Femur (tissue), 1 donor: Measurements from ENCODE around the gene COL18A1.

Experiments used
- DNase-seq: peaks from one replicate; pipeline ENCODE4 v3.0.0-alpha.2; 2017

The COL18A1 gene

DNA sequence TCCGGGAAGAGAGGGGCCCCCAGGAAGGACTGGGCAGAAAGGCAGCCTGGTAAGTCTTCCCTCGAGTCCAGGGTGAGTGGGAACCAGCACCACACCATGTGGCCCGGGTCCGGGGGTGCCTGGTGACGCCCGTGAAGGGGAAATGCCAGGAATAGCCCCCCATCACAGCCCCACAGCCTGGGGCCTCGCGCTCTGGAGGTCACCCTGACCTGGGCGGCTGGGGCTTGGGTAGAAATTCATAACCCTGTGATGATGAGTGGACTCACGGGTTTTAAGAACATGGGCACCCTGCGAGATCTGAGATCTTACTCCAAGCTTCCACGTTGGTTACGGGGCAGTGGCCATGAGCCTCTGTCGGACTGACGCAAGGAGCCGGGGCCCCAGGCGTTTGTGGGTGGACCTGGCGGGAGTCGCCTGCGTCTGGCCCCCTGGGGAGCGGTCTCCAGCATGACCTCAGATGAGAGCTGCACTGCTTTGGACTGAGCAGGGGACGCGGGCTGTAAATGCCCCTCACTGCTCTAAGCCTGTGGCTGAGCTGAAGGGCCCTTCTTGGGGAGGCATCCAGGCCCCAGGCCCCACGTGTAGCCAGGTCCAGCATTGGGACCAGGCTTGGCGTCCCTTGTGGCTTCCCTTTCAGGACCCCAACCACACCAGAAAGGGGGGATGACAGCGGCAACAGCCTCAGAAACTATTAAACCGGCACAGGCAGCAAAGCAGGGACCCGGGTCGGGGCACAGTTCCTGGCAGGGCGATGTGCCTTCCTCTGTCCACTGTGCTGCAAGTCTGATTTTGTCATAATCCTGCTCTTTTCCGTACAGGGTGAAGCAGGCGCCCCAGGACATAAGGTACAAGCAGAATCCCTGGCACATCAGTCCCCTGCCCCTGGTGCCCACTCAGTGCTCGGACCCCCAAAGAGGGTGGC lies 77.3 kb downstream of the COL18A1 start:
- no peak for DNase-seq

DNA sequence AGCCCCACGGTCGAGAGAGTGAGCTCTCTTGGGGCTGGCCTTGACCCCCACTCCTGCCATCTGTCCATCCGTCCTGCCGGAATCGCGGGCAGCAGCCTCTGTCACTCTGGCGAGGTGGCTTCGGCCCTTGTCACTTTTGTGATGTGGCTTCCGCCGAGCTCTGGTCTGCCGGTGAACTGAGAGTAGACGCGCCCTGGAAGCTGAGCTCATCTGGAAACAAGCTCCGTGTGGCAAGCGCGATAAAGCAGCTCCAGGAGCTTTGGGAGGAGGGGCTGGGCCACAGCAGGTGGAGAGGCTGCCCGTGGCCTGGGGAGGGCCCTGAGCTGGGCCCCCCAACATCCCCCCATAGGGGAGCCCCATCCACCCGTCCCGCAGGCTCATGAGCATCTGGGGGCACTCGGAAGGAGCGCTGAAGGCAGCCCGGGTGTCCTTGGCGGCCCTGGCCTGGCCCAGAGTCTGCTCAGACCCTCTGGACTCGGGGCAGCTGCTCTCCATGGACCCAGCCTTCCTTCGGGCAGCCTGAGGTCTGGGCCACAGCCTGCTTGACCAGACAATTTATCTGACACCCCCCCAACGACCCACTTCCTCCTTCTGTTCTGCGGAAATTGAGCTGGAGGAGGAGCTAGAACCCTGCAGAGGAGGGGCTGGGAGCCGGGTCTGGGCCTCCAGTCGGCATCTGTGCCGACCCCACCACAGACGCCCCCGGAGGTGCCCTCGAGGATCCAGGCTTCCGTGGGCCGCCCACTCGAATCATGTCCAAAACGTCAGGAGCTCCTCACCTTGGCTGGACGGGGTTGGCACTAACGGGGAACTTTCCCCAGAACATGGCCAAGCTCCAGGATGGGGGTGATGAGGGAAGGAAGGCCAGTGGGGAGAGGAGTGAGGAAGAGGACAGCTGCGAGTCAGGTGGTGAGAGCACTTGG lies 78.2 kb downstream of the COL18A1 start:
- no peak for DNase-seq

DNA sequence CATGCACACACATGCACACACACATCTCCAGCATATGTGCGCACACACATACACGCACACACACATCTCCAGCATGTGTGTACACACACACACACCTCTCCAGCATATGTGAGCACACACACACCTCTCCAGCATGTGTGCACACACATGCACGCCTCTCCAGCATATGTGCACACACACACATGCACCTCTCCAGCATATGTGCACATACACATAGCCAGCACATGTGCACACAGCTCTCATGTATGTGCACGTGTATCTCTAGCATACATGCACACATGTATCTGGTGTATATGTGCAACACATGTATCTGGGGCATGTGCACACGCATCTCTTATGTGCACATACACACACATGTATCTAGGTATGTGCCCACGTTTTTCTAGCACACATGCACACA lies 79.4 kb downstream of the COL18A1 start:
- DNase-seq = no peak

DNA sequence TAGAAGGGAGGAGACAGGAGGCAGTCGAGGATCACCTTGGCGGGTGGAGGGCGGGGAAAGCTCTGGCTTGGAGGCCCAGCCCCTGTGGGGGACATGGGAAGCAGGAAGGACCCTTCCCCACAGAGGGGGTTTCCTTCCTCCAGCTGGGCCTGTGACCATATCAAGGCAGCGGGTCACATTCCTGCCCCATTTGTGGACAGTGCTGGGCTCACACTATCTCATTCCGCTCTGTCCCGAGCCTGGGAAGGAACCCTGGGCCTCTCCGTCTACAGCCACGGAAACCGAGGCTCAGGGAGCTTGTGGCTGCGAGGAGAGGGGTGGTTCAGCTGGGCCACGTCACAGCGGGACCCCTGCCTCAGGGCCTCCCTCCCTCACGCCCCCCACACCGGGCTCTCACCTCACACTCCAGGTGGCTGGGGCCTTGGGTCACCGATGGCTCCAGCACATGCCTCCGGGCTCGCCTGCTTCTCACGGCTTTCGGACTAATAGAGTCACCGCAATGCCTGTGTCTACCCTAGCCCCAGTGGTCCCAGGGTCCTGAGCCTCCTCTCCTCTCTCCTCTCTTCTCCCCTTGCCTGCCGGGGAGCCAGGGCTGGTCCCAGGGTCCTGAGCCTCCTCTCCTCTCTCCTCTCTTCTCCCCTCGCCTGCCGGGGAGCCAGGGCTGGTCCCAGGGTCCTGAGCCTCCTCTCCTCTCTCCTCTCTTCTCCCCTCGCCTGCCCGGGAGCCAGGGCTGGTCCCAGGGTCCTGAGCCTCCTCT lies 80.9 kb downstream of the COL18A1 start:
- no peak for DNase-seq

DNA sequence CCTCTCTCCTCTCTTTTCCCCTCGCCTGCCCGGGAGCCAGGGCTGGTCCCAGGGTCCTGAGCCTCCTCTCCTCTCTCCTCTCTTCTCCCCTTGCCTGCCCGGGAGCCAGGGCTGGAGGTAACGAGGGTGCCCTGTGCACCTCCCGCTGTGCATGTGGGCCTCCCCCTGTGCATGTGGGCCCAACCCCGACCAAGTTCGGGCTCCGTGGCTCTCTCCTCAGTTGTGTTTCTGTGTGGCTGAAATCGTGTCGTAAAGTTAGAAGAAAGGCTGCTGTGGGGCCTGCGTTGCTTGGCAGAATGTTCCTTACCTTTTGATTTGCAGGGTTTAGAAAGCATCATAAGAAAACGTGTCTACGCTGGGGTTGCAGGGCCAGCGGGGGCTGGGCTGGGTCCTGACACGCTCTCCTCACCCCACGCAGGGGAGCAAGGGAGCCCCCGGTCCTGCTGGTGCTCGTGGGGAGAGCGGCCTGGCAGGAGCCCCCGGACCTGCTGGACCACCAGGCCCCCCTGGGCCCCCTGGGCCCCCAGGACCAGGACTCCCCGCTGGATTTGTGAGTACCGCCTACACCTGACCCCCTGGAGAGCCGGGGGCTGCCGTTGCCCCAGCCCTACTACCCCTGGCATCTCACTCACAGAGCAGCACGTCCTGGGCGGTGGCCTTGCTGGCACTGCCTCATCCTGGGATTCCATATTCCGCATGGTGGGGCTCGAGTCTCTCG lies 81.6 kb downstream of the COL18A1 start:
- DNase-seq = no peak

DNA sequence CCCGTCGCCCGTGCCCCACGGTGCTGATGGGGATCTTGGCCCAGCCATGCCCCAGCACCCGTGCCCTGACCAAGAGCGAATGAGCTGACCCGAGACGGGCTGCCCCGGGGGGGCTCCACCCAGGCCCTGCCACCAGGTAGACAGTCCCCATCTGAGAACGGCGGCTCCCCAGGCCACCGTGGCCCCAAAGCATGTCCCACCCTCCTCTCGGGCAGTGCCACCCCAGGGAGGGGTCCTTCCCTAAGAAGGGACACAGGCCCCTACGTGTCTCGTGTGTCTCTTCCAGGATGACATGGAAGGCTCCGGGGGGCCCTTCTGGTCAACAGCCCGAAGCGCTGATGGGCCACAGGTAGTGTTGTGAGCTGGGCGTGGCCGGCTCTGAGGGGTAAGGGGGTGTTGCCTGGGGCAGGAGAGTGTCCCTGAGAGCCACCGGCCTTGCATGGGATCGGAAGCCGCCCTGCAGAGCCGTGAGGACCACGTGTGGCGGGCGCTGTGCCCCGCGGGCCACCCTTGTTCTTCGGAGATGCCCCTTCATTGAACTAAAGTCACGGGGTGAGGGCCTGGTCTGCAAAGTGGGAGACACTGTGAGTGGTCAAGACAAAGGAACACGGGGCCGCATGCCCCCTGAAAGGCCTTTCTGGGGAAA lies 82.3 kb downstream of the COL18A1 start:
- DNase-seq = no peak

DNA sequence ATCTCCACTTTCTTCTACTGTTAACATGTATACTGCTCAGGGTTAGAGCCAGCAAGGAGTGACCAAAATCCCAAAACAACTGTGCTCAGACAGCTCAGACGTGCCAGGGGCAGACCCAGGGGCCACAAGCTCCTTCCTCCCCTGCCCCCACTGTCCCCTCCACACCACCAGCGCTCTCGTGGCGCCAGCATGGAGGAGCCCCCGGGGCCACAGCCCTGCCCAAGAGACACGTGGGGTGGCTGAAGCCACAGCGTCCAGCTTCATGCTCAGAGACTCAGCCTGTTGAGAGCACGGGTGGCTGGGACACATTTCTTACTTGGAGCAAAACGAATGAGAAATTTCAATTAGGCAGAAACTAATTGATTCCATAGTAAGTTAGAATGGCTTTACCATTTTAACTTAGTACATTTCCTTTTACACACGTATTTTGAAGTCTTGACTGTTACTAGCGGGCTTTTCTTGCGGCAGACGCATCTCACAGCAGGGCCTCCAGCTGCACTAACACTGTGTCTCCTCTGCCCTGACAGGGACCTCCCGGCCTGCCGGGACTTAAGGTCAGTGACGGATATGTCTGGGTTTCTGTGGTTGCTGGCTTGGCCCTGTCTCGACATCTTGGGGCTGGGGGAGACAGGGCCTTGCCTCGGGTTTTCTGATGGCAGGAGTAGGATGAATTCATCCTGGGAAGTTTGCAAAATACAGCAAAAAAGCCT lies 83.1 kb downstream of the COL18A1 start:
- DNase-seq = no peak

DNA sequence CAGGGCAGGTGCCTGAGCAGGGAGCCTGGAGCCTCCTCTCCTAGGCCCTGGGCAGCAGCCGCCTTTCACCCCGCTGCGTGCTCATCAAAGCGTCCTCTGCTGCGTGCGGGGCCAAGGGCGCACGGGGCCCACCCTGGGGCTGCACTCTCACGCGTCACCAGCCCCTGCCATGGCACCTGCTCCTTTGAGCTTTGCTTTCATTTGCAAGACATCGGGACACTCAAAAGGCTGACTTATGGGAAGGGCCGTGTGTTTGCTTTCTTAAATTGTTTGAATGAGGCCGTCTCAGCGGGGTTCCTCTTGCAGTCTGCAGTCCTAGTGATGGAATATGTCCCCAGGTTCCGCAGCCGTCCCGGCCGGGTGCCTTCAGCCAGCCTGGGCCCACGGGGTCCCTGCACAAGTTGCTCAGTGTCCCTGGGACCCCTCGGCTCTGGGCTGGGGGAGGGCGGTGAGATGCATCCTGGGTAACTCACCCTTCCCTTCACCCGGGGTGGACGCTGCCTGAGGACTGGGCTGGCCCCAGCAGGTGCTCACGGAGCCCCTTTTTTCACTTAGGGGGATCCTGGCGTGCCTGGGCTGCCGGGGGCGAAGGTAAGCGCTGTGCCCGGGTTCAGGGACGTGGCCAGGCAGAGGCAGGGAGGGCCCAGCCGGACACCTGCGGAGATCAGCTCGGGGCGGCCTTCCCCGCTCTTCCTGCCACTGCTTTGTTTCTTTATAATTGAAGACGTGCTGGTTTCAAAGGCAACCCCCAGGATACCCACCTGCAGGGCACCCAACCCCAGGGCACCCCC lies 84.2 kb downstream of the COL18A1 start:
- DNase-seq = no peak

DNA sequence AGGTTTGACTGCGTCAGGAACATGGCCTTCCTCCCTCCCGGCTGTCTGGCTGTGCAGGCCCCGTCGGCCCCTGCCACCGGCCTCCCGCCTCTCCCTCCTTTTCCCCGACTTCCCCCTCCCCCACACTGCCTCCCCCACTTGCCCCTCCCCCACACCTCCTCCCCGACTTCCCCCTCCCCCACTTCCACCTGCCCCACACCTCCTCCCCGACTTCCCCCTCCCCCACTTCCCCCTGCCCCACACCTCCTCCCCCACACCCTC lies 84.7 kb downstream of the COL18A1 start:
- DNase-seq = no peak

DNA sequence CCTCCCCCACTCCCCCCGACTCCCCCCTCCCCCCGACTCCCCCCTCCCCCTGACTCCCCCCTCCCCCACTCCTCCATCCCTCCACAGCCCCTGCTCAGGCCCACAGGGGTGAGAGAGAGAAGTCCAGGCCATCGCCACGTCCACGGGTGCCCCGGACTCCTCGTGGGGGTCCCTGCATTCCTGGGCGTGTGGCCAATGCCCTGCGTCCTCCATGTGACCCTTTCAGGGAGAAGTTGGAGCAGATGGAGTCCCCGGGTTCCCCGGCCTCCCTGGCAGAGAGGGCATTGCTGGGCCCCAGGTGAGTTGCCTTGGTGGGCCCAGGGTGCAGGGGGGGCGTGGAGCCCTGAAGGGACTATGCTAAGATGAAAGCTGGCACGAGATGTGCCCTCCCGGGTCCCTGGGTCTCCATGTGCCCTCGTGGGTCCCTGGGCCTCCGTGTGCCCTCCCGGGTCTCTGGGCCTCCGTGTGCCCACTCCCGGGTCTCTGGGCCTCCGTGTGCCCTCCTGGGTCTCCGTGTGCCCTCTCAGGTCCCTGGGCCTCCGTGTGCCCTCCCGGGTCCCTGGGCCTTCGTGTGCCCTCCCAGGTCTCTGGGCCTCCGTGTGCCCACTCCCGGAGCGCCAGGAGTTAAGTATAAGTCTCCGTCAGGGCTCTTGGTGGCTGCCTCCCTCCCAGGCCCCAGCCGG lies 85.2 kb downstream of the COL18A1 start:
- DNase-seq = no peak

DNA sequence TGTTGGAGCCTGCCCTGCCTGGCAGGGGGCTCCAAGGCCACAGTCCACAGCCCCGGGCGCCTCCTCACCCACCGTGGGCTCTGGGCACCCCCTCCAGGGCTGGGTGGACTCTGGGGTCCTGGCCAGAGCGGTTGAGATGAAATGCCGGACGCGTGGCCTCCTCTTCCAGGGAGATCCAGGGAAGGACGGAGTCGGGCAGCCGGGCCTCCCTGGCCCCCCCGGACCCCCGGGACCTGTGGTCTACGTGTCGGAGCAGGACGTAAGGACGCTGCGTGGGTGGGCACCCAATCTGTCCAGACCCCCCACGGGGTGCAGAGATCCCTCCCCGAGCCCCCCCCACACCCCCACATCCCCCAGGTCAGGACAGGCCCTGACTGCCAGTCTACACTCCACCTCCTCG lies 86.1 kb downstream of the COL18A1 start:
- no peak for DNase-seq

DNA sequence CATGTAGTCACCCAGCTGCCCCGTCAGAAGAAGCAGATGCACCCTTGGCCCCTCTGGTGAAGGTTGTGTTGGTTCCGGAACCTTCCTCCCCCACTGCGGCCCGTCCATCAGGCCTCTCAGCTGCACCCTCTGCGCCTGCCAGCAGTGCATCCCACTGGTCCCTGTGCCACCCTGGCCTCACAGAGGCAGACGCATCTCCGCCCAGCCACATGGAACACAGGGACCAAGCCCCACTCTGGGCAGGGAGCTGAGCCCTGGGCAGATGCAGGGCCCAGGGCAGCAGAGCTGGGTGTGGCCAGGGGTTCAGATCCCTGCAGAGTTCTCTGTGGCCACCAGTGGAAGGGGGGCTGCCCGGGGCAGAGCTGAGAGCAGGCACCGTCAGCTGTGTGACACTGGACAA lies 86.7 kb downstream of the COL18A1 start:
- DNase-seq = no peak

DNA sequence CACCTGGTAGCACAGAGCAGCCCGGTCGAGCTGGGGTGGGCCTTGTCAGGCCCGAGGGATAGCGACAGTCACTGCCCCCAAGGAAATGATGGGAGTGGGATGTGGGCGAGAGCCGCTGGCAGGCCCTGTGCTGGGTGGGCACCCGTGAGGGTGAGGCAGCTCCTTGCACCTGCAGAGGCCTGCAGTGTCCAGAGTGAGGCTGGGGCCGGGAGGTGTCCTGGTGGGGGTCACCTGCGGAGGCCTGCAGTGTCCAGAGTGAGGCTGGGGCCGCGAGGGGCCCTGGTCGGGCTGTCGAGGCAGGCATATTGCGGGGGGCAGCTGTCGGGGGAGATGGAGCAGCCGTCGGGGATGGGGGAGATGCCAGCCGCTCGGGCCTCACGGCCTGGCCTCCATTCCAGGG lies 87.8 kb downstream of the COL18A1 start:
- no peak for DNase-seq

DNA sequence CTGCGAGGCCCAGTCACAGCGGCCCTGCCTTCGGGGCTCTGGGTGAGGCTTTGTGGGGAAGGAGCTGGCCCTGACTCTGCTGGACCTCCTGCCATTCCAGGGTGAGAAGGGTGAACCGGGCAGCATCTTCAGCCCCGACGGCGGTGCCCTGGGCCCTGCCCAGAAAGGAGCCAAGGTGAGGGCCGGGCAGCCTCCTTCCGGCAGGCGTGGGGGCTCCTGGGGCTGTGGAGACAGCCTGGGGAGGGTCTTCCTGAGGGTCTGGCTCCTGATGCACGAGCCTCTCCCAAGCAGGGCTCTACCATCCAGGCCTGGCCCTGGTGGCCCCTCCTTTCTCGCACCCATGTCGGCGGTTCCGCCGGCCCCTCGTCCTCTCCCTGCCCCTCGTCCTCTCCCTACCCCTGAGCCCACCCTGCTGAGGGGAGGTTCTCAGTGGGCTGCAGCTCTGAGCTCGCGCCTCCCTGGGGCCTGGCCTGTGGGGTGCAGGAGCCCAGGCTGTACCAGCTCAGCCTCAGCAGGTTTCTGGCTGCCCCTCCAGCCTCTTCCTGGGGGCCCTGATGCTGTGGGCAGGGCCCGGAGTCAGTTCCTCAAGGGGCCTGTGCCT lies 88.5 kb downstream of the COL18A1 start:
- no peak for DNase-seq

DNA sequence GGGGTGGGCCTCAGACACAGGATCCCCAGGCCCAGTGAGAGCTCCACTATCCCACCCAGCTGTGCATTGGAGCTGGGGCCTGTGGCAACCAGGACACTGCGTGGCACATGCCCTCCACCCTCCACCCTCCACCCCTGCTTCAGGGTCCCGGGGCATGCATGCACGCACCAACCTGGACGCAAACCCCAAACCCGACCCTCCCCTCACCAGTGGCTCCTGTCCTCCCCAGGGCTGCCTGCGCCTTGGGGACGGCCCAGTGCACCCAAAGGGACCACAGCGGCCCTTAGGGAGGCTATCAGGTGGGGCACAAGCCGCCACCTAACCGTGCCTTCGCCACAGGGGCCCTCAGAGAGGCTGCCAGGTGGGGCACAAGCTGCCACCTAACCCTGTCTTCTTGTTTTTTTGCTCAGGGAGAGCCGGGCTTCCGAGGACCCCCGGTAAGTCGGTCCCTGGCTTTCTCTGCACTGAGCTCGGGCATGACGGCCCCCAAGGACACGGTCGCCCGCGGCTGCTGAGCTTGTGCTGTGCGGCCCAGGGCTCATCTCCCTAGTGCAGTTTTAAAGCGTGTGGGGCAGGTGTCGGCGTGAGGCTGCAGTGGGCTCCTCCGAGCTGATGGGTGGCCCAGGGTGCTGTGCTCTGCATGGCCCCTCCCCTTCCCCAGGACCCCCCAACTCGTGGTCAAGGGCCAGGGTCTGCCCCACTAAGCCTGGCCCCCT lies 89.3 kb downstream of the COL18A1 start:
- no peak for DNase-seq

DNA sequence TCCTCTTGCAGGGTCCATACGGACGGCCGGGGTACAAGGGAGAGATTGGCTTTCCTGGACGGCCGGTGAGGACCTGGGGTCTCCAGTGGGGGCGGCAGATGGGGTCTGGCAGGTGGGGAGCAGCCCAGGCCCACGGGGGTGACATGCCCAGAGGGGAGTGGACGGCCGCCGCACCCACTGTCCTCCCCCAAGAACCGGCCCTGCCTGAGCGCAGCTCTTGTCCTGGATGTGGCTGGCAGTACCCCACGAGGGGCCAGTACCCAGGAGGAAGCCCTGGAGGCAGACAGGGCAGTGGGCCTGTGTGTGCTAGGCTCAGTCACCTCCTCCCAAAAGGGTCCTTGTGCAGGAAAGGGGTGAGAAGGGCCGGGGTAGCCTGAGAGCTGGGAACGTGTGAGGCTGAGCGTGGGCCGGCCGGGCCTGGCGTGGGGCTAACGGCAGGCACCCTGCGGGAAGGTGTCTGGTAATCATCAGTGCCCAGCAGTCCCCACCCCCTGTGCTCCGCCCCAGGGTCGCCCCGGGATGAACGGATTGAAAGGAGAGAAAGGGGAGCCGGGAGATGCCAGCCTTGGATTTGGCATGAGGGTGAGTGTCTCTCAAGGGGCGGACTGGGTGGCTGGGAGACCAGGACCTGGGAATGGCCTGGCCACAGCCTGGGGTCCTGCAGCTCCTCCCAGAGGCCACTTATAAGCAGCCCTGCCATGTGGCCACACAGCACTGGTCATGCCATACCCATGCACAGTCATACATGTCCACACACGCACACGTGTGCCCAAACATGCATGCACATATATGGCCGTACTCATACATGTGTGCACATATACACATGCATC lies 90.1 kb downstream of the COL18A1 start:
- no peak for DNase-seq

DNA sequence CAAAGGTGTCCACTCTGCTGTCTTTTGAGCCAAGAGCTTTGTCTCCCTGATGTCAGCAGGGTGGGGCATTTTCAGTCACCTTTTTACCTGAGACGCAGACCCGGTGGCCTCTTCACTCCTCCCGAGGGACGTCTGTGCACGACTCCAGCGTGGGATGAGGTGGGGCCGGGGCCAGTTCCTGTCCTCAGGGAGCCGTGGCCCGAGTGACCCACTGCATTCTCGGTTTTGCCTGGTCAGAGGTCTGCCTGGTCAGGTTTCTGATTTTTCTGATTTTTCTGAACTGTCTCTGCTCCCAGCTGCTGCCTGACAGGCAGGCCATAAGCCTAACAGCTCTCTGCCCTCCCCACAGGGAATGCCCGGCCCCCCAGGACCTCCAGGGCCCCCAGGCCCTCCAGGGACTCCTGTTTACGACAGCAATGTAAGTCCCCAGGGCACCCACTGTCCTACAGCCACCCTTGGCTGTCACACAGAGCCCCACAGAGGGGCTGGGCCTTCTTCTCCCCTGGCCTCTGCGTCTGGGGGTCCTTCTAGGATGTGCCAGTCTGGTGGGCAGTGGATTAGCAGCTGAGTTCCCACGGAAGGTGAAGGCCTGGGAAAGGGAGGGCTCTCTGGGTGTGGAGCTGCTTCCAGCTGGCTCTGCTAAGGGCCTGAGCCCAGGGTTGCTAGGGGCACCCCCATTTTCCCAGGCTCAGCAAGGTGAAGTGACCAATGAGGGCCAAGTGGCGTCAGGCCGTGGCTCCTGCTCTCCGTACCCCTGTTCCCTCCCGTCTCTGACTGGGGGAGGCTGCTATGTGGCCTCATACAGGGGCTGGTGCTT lies 91.4 kb downstream of the COL18A1 start:
- no peak for DNase-seq
